ENCODE data around the gene CIBAR2.

Gene CIBAR2

DNA sequence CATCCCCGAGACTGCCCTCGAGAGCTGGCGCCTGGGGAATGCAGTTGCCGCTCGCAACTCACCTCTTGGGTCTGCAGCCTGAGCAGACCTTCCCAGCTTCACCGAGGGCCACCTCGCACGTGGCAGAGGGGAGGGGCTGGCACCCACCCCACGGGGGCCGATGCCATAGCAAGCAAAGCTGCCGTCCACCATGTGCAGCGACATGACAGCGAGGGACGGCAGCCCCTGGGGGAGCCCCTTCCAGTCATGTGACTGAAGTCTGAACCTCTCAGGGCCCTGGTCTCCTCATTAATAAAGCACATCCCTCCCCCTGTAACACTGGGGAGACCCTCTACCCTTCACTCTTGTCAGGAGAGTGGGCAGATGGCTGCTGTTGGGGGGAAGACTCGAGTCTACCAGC is 30.5 kb downstream of the CIBAR2 start:
- DNase-seq: no peak

DNA sequence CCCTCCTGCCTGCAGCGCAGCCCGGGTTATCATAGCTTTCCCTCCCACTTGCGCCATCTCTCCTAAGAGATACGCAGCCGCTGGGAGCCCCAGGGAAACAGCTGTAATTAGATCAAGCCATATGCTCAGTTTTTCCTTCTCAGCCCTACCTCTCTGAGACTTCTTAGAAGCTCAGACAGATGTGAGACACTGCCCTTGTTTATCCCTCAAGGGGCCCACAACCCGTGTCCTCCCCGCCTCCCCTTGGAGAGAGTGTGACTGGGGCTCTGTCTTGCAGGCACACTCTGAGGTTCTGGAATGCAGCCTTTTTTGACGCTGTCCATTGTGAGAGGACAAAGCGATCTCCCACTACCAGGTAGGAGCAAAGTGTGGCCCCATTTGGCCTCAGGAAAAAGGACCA is 31.2 kb downstream of the CIBAR2 start:
- DNase-seq: no peak

DNA sequence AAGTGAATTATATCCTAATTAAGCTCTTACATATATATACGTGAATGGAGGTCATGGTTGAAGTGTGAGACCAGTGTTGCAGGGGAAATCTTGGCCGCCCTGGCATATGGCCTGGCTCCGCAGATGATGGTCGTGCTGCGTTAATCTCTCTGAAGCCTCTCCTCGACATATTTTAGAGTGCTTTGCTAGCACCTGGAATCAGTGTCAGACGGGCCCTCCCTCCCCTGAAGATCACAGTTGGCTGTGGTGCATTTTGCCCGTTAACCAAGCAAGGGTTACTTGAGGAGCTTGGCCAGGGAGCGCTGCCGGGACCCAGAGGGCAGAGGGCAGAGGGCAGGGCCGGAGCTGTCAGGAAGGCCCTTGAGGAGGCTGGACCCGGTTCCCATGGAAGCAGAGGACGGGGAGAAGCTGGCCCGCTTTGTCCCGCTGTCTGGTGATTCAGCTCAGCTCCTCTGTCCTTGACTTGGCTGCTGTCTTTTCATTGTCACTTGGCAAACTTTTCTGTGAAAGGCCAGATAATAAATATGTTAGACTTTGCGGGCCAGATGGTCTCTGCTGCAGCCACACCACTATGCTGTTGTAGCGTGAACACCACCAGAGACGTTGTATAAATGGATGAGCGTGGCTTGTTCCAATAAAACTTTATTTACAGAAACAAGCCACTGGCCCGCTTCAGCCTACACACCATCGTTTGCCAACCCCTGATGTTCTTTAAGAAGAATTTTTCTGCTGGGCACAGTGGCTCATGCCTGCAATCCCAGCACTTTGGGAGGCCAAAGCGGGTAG is 32.3 kb downstream of the CIBAR2 start:
- no peak for DNase-seq

DNA sequence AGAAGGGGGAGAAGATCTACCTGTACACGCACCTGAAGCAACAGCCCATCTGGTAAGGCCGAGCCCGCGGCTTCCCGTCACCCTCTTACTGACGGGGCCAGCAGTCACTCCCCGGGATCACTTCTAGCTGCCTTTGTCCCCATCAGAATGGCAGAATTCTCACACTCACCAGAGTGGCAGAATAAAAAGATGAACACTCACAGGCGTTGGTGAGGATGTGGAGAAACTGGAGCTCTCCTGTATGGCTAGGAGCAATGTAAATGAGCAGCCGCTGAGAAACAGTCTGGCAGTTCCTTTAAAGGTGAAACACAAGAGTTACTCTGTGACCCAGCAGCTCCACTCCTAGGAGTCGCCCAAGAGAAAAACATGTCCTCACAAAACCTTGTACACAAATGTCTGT is 33.3 kb downstream of the CIBAR2 start:
- no peak for DNase-seq

DNA sequence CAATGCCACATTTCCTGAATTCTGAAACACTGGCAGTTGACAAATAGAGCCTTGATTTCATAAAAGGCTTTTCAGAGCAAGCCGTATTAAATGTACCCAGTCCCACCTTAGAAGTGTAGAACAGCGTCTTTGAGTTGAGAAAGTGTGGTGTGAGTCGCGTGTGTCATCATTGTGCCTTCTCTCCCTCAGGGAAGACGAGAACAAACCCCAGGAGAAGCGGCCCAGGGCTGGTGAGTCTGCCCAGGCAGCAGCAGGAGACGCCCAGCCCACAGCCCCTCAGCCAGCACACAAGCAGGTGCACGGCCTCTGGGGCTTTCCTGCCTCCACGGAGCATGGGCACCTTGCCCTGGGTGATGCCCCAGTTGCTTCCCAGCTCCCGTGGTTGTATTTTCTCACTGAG is 34.0 kb downstream of the CIBAR2 start:
- no peak for DNase-seq

DNA sequence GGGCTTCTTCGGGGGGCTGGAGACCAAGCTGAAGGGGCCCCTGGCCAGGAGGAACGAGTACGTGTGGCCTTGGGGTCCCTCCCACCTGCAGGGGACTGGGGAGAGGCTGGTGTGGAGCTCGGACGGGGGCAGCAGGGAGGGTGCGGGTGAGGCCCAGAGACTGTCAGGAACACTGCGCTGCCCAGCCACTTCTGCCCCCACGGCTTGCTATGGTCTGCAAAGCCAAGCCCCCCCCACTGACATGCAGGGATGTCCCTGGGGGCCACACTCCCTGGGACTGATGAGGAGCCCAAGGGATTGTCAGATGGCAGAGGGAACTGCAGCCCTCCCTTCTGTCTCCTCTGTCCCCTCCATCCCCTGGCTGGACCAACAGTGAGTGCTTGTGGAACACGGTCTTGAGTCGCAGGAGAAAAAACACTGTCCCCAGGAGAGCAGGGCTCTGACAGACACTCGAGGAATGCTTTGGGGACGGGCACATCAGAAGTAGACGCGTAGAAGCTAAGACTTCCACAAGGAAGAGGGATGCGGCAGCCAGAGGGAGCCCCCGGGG is 34.6 kb downstream of the CIBAR2 start:
- DNase-seq: no peak

DNA sequence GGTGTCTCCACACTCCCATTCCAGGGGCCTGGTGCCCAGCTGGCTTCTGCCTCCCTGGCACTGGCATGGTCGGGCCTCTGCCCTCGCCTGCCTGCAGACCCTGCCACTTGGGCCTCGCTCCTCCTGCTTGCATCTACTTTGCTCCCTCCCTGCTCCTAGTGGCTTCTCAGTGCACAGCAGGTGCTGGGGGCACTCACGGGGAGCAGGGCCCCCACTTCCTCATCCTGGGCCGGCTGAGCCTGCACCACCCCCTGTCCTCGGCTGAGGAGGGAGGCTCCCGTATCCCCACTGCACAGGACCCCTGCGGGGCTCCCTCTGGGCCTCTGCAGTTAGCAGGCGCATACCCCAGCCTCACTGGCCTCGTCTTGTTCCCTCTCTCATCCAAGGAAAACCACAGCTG is 35.2 kb downstream of the CIBAR2 start:
- DNase-seq: no peak

DNA sequence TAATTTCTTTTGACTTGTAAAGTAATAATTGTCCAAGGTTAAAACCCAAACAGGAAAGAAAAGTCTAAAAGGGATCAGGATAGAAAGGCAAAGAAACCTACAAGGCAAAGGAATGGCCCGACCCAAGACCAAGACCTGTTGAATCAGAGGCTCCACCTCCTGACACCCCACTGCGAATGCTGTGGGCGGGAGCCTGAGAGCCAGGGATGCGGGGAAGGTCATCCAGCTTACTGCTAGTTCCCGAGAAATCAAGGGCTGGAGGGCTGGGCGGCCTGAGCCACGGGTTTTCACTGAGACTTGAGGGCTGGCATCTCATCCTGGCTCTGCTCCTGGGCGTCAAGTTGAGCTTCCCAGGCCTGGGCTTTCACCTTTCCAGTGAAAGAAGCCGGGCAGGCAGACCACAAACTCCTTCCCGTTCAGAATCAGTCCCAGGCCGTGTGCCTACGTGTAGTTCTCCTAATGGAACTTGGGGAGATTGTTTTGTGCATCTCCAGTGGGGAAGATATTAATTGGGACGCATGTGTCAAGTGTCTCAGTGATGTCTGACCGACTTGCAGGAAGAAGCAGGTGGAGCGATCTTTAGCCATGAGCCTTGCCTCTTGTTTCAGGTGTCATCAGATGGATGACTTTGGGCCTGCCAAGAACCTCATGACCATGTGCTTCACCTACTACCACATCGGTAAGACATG is 36.9 kb downstream of the CIBAR2 start:
- DNase-seq: no peak

DNA sequence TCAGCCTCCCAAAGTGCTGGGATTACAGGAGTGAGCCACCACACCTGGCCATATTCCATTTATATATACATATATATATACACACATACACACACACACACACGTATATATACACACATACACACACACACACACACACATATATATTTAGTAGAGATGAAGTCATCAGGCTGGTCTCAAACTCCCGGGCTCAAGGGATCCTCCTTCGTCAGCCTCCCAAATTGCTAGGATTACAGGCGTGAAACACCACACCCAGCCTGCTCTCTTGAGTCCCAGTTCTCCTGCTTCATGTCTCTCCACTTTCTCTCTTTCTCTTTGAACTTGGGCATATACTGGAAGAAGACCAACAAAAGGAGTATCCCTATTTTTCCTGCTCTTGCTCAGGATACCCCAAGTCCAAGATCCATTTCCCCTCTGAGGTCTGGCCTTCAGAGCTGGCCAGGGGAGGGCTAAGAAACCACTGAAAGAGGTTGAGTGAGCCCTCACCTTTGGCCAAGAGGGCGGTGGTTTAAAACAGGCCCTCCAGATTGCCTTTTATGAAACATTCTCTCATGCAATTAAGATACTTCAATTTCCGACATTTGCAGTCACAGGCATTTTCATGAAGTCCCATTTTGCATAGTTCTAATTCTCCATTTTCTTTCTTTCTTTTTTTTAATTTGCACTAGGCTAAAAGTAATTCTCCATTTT is 37.9 kb downstream of the CIBAR2 start:
- no peak for DNase-seq

DNA sequence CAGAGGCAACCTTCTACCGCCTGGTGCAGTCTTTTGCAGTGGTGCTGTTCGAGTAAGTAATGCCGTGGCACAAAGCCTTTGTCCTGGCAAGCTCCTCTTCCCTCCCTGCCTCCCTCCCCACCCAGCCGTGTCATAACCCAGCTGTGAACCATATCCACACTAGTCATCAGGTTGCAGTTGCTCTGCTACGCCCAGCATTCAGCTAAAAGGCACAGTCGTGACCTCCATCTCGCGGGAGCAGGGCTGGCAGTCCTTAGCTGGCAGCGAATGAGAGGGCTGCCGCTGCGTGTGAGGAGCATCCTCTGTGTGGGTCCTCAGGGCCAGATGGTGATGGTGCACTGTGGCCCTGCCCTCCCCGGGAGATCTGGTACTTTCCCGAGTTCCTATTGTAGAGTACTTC is 39.3 kb downstream of the CIBAR2 start:
- no peak for DNase-seq

DNA sequence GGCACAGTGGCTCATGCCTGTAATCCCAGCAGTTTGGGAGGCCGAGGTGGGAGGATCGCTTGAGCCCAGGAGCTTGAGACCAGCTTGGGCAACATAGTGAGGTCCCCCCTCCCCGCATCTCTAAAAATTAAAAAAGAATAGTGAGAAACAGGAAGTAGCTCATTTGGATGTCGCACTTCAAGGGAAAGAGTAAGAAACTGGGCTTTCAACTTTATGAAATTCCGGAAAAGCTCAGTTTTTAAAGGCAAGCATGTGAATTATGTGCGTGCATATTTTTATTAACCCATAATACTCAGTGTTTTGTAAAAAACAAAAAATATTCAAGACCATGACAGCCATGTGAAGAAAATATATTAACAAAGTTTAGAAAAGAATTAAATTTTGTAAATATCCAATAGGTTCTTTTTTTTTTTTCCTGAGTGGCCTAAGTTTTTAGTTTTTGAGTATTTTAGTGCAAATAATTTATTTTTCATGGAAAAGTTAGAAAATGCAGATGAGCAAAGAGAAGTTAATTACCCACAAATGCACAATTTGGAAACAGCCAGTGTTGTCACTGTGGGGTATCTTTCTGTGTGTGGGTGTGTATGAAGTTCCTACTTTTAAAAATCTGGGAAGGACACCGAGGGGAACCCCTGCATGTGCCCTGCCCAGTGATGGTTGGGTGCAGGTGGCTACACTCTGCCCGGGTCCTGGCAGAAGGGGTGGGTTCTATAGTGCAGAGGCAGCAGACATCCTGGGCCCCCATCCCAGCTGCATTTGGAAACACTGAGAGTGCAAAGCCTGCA is 40.0 kb downstream of the CIBAR2 start:
- DNase-seq: no peak

DNA sequence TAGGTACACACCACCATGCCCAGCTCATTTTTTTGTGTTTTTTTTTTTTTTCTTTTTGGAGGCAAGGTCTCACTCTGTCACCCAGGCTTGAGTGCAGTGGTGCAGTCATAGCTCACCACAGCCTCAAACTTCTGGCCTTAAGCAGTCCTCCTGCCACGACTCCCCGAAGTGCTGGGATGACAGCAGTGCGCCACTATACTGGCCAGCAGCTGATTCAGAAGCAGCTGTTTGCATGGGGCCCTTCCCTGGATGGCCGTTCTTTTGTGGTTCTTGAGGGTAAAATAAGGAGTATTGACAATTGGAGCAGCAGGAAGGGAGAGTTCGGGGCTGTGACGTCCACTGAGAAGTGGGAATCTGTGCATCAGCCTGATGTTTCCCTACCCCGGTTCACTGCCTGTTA is 43.1 kb downstream of the CIBAR2 start:
- DNase-seq: no peak

DNA sequence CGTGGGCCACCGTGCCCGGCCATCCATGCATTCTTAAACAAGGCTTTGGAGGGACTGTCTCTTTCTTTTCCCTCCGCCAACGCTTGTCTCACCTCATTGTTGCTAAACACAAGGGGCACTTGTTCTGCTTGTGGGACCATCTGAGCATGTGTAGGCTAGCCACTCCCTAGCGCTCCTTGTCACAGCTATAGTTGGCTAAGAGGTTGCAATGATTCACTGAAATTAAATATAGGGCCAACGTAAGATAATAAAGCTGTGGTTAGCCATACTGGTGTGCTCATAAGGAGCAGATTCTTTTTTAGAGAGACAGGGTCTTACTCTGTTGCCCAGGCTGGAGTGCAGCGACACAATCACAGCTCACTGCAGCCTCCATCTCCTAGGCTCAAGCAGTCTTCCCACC is 43.5 kb downstream of the CIBAR2 start:
- DNase-seq: no peak

DNA sequence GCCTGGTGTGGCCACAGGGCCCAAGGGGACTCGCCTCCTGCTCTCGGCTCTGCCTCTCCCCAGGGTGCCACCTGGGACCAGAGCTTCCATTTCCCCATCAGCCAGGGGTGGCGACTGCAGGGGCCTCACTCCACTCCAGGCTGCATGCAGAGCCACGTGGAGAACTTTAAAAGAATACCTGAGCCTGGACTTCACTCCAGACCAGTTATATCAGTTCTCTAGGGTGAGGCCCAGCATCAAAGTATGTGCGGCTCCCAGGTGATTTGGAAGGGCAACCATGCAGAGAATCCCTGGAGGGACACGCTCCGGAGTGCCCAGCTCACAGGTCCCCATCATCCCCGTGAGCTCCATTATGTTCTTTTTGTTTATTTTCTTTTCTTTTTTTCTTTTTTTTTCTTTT is 44.8 kb downstream of the CIBAR2 start:
- DNase-seq: no peak

DNA sequence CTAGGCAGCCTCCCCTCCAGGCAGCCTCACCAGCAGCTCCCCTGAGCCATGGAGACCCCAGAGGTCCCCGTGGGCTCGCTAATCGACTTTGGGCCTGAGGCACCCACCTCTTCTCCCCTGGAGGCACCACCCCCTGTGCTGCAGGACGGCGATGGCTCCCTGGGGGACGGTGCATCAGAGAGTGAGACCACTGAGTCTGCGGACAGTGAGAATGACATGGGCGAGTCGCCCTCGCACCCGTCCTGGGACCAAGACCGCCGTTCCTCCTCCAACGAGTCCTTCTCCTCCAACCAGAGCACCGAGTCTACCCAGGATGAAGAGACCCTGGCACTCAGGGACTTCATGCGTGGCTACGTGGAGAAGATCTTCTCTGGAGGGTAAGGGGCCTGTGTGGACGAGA is 45.2 kb downstream of the CIBAR2 start:
- no peak for DNase-seq

DNA sequence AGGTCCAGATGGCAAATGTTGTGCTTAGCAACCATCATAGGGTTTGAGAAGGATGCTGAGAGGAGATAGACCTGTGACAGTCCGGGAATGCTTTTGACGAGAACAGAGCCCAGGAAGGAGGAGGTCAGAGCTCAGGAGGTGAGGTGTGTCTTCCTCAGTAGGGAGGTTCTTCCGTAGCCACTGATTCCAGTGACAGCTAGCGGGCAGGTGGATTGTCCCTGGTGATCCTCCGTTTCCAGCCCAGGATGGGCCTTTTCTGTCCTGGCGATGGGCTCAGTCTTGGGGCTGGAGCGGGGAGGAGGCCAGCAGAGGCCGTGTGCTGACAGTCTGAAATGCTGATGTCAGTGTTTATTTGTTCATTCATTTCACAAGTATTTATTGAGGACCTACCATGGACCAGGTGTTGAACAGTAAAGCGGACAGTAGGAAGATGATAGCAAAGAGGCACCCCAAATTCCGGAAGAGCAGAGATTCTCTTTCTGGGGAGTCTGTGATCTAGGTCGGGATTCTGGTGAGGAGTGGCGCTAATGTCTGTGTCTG is 45.9 kb downstream of the CIBAR2 start:
- DNase-seq: no peak

DNA sequence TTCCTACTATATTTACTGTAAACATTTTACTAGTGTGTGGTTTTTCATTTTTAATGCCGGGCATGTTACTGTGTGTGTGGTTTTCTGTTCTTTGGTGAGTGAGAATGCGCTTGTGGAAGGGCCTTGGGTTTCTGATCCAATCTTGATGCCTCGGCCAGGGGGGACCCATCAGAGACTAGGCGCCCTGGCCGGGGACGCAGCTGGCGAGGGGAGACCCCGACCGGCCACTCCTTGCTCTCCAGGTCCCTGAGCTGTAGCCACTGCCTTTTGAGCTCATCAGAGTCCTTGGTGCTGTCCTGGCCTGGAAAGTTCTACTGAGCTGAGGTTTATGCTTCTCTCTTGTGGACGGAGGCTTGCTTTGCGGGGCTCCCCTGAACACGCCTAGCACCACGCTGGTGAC is 47.2 kb downstream of the CIBAR2 start:
- DNase-seq: no peak

DNA sequence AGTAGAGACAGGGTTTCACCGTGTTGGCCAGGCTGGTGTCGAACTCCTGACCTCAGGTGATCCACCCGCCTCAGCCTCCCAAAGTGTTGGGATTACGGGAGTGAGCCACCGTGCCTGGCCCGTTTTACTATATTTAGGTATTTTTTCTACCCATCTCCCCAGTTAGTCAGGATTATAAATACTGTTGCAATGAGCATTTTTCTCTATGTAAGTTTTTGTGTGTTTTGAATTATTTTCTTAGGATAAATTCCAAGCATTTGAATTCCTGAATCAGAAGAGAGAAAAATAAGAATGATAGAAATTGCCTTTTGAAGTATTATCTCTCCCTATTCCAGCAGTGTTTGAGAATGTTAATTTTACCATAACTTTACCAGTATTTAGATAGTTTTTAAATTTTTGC is 48.1 kb downstream of the CIBAR2 start:
- DNase-seq: no peak

DNA sequence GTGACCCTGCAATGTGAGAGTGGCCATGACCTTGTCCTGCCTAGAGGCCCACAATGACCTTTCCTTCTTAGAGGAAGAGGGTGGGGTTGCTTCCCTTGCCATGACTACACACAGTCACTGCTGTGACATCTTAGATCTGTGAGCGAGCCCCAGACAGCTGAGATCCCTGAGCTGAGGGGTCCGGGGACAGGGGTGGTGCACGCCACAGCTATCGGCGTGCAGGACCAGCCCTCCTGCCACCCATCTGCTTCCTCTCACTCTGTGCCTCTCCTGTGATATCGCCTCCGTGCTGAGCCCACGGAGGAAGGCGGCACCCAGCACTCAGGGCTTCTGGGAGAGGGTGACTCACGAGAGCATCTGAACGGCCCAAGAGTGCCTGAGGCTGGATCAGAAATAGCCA is 49.4 kb downstream of the CIBAR2 start:
- no peak for DNase-seq

DNA sequence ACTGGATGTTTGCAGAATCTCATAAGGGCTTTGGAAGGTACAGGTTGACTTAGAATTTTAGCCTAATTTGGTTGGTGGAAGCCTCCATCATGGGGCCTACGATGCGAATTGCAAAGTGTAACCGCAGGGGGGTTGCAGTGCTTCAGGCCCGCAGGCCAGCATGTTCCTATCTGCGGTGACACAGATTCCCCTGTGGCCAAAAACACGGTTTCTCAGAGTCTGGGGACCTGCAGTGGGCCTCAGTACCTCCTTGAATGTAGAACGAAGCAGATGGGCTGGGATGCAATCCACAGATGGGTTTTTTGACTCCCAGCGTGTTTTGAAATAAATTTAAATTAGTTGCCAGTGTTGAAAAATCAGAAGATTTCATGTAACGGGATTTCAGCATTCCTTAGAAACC is 49.9 kb downstream of the CIBAR2 start:
- DNase-seq: no peak

DNA sequence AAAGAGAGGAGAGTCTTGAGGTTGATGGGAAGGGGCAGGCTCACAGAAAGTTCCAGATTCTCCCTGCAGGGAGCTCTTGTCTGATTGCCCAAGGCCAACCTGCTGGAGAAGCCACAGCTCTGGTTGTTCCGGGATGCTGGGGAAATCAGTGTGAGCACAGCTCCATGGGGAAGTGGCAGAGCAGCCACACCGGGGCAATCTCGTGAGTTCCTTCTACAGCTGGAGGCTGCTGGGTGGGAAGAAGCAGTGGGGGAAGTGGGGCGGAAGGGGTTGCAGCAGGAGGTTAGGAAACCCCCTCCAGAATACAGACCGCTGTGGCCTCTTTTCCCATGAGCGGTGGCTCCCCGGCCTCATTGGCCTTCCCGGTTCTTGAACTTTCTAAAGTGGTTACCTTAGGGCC is 50.7 kb downstream of the CIBAR2 start:
- DNase-seq: no peak

DNA sequence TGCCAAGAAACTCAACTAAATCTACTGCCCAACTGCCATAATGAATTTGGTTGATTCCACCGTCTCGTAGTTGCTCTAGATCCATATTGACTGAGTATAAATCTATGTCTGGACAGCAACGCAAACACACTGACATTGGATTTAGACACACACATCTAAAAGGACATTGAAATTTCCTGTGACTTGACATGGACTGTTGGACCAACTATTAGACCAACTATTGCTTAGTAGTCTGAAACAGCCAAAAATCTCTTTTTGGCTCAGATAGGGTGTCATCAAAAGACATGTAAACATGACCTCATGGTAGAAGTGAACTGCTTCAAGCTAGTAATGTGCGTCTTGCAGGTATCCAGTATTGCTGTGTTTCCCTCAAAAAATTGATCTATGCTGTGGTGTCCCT is 53.4 kb downstream of the CIBAR2 start:
- no peak for DNase-seq

DNA sequence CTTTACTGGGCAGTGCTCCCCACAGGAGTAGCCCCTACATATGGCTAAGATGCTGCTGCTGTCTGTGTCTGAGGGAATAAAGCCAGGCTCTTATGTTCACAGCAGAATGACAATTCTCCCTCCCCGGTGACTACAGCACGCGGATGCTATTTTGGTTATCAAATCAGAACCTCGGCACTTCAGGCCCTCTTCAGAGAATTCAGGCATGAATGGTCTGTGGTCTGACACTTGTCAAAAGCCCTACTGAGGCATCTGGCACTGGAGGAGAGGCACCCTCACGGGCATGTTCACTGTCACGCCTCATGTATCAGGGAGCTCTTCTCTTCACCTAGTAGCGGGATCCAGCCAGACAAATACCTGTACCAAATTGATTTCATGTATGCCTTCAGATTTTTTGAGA is 54.3 kb downstream of the CIBAR2 start:
- no peak for DNase-seq

Measured in stimulated activated CD8-positive, alpha-beta memory T cell treated with anti-CD3 and anti-CD28 coated beads, Interleukin-4, amount 100 ng/mL, for 48 hours (primary cell).